GM21423 (cell line): ENCODE measurements around the gene SIRPB2.
A peak's percentile ranks its signal among the peaks of the same experiment; 100 is the strongest.

Experiments
- ATAC-seq: cut with Tn5 transposase; IDR thresholded peaks from one replicate; pipeline ENCODE4 v1.9.1; 2021; ENCODE audit warnings: mild to moderate bottlenecking, moderate library complexity; ENCODE audit not compliant: unreplicated experiment

SIRPB2 gene

DNA sequence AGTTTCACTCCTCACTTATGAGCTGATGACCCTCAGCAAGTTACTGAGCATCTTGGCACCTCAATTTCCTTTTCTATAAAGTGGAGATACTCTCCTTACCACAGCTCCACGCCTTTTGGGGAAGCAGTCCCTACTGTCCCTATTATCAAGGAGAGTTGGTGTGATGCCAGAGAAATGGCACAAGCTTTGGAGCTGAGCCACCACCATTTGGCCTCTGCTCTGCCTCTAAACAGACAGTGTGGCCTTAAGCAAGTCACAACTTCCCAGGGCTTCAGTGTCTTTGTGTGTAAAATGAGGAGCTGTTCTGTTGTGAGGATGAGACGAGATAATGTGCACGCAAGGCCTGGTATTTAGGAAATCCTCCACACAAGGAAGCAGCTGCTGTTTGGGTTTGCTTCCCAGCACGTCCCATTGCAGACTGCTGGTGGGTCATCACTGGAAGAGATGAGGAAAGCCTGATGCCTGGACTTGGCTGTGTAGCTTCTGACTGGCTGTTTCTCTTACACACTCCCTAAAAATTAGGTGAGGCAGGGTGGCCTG lies 43.1 kb downstream of the SIRPB2 start:
- ATAC-seq, result no peak

DNA sequence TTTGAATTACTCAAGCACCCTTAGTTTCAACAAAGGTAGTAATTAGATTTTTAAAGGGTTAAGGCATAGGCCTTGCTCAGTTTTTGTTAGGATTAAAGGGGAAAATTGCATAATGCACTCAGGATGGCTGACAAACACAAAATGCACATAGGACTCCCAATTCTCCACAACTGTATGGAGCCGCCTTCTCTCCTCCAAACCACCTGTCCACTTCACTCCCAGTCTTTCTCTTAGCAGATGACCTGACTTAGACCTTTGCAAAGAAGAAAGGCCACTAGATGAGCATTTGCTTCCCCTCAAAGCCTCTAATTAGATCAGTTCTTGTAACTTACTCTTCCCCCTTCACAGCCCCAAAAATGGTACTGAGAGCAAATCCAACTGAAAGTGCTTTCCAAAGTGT lies 44.7 kb downstream of the SIRPB2 start:
- ATAC-seq, result no peak

DNA sequence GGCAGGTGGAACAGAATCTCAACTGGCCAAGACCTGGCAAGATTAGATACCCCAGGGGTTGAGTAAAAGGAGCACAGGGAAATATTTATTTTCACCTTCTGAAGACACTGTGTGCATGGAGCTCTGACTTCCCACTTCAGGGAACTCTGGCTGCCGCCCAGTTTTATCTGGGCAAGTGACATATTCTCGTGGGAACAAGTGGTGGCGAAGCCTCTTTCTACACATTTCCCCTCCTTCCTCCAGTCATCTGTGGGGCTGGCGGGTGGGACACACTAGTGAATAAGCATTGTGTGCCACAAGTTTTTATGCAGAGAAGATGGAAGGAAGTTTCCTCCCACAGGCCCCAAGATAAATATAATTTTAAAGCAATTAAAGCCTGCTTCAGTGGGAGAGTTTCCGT lies 48.1 kb downstream of the SIRPB2 start:
- ATAC-seq, result no peak

DNA sequence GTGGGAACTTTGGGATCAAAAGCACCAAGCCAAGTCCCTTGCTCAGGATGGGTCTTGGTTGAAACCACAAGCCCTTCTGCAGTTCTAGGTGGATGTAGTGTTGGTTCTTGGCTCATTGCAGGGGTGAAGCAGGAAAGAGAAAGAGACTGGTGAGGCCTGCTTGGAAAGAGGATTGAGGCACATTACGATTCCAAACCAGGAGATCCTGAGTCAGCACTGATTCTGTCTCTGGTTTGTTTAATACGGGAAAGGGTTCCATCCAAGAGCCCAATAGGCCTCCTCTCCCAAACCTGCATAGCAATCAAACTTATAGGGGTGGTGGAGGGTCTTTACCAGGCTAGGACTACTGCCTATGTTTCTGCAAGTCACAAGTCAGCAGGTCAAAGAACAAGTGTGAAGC lies 48.9 kb downstream of the SIRPB2 start:
- ATAC-seq, result no peak

DNA sequence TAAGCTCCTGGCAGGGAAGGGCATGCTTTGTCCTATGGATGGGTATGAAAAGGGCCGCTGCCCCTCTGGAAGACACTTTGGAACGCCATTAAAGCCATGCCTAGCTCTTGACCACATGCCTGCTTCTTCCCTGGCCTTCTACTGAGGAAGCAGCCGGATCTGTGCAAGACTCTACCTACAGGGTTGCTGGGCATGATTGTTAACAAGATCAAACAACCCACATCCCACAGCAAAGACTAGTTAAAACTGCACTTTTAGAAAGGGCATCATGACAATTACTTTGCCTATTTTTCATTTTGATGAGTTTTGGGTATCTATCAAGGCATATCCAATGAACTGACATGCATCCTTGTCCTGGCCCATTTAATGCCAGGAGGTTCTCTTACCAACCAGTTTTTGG lies 50.1 kb downstream of the SIRPB2 start:
- ATAC-seq, result no peak

DNA sequence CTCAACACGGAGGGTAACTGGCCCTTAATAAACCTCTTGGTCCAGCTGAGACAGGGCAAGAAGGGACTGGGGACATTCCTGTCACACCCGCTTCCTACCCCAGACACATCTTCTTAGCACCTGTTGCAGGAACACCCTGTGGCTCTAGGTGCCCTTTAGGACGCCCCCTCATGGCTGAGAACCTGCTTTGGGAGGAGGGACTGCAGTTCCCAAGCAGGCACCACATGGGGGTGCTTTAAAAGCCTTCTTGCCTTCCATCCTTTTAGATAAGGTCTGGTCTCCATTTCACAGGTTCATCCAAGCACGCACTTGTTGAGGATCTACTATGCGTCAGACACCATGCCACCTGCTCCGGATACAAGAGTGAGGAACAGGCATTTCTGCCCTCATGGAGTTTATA lies 51.2 kb downstream of the SIRPB2 start:
- ATAC-seq, result no peak

DNA sequence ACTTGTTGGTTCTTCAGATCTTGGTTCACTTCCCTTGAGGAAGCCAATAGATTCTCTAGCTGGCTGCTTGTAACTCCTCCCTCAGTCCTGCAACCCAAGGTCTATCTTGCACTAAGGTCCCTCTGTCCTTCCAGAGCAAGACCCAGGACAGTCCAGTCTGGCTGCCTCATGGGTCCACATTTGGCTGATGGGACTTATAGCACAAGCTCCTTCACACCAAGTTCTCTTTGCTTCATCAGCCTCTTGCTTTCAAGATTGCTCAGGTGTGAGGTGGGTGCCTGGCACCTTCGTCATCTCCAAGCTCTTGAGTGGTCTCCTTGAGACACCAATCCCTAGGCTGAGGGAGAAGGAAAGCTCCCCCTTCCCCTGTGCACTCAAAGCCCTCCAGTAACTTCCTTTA lies 52.9 kb downstream of the SIRPB2 start:
- no peak for ATAC-seq

DNA sequence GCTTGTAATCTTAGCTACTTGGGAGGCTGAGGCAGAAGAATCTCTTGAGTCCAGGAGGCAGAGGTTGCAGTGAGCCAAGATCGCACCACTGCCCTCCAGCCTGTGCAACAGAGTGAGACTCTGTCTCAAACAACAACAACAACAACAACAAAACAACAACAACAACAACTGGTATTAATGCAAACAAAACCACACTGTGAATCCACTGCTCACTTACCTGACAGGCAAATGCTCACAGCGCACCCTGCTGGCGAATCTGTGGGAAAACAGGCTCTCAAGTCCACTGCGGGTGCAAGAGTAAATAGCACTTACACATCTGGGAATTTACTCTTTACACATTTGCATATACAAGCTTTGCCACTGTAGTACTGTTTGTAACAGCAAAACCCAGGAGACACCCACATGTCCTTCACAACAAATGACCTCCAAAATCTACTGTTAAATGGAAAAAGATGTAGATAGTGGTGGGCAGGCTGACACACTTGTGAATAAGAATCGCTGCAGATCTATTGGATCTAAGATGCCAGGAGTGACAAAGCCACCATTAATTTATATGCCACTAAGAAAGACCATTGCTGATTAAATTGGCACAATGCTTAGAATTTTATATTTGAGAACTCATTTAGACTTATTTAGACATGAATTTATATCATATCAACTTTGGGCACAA lies 53.9 kb downstream of the SIRPB2 start:
- no peak for ATAC-seq

DNA sequence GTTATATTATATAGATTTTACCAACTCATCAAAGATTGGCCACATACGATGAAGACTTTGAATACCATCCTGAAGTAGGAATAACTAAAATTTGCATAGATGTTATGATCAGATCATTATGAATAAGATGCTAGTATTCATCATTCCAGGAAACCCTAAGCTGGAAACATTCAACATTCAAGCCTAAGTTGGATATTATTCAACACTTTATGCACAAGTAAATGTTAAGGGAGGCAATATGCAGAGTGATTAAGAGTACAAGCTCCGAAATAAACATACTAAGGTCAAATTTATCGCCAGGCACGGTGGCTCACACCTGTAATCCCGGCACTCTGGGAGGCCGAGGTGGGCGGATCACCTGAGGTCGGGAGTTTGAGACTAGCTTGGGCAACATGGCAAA lies 55.0 kb downstream of the SIRPB2 start:
- ATAC-seq, result no peak

DNA sequence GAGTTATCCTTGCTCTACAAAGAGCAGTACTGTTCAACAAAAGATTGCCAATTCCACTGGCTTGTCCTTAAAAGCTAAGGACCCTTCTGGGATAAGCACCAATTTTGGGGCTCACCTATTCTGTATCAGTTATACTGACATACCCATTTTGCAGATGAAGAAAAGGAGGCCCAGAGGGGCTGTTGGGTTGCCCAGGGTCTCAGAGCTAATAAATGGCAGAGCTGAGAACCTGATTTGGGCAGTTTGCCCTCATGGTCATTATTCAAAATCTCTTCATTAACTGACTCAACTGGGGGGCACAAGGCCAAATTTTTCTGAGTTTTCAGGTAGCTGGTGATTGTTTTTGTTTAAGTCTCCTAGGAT lies 55.9 kb downstream of the SIRPB2 start:
- ATAC-seq, result no peak

DNA sequence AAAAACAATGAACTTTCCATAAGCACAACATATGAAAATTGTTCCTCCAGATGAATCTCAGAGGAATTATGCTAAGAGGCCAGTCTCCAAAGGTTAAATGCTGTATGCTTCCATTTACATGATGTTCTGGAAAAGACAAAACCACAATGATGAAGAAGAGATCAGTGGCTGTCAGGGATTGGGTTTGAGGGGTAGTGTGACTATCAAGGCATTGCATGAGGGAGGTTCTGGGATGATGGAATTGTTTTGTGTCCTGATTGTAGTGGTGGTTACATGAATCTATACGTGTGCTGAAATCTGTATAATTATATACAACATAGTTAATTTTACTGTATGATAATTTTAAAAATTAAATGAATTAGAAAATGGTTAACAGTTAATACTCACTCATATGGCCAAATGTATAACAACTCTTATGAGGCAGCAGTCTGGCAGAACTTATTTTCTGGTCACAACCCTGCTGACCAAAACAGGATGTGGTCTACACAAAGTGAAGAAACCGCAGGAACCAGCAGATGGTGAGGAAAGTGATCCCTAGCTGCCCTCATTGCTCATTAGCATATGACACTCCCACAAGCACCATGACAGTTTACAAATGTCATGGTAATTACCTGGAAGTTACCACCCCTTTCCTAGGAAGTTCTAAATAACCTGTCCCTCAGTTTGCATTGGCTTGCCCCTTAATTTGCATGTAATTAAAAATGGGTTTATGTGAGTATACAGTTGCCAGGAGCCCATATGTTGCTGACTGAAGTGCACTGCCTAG lies 56.5 kb downstream of the SIRPB2 start:
- peak; percentile 85 for ATAC-seq

DNA sequence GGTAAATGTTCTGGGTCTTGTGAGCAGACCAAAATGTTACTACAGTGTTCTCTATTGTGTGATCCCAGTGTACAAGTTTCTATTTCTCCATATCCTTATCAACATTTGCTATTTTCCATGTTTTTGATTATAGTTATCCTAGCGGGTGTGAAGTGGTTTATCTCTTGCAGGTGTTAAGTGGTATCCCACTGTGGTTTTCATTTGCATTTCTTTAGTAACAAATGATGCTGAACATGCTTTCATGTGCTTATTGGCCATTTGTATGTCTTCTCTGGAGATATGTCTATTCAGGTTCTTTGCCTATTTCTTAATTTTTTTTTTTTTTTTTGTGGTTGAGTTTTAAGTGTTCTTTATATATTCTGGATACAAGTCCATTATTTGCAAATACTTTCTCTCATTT lies 60.1 kb downstream of the SIRPB2 start:
- ATAC-seq, result no peak

DNA sequence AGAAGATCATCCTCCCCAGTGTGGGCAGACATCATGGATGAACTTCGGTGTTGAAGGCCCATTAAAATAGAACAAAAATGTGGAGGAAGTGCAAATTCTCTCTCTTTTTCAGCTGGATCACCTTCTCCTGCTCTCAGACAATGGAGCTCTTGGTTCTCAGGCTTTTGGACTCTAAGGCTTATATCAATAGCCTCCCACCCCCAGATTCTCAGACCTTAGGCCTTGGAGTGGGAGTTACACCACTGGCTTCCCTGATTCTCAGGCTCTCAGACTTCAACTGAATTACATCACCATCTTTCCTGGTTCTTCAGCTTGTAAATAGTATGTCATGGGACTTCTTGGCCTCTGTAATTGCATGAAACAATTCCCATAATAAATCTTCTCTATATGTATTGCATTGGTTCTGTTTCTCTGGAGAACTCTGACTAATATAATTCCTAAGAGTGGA lies 61.2 kb downstream of the SIRPB2 start:
- ATAC-seq, result no peak

DNA sequence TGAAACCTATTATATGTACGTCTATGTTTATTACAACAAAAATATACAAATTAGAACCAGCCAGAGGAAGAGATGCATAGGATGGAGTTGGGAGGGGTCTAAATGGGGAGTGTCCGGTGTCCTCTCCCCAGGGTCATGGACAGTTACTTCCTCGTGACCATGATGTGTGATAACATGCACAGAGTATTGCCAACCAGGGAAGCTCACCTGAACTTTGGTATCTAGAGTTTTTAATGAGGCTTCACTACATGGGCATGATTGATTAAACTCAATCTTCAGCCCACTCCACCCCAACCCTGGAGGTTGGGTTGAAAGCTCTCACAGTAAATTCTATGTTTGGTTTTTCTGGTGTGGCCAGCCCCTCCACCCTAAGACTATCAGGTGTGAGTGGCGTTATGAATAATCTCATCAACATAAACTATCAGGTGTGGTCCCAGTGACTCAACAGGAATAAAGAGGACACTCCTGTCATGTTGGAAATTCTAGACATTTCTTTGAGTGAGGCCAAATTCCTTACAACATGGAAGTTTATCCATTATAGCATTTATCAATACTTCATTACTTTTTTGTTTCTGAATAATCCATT lies 62.0 kb downstream of the SIRPB2 start:
- no peak for ATAC-seq

DNA sequence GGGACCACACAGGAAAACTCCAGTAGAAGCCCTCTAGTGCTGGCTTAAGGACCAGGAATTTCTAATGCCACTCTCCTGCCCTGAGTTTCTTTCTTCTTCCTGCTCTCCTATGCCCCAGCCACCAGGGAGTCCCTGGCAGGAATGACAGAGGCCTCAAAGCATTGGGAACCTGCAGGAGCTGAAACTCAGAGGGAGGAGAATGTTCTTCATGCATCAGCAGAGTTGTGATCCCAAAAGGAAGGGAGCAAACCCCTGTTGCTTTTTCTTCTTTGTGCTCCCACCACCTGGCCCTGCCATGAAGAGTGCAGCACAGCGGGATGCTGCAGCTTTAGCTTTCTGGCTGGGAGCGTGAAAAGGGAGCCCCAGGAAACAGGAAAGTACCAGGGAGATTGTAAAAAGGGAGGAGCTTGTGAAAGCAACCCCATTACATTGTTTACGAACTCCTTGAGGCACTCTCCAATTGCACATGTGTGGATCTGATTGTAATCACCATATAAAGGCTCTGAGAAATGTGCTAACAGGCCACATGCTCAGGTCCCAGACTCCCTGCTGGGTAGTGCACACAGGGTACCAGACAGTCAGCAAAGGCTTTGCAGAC lies 63.7 kb downstream of the SIRPB2 start:
- no peak for ATAC-seq

DNA sequence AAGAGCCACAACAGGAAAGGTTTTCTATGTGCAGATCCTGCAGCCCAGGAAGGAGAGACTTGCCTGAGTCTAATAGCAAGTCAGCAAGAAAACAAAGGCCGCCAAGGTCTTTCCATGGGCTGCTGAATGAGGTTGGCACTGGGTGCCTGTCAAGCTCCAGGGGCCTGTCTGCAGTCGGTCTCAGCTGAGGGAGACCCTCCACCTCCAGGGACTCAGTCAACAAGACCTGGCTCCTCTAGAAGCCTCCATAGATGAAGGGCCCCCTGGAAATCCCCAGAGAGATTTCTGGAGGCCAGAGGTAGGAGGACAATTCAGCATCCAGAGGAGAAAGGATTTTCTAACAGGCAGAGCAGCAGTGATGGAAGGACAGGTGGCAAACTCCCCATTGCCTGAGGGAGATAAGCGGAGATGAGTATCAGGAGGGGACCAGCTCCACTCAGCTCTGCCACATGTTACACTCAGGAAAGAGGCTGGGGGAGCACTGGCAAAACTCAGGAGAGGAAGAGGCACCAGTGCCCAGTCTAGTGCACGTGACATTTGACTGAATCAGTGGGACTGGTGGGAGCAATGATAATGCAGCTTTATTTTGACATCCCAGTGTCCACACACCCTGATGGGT lies 64.9 kb downstream of the SIRPB2 start:
- ATAC-seq, result no peak
